IMR-90 (cell line): Measurements from ENCODE around the gene C10orf67. TPM values are rescaled to one million over a fixed set of nuclear protein-coding genes. Genes with fewer than 3 reads are reported as not detected.

ENCODE experiments used
- ATAC-seq: fragments of 200-7000 bp; cut with Tn5 transposase; 2 replicates; pipeline ENCODE4 v1.9.1; 2020; ENCODE audit warnings: low read depth, mild to moderate bottlenecking, moderate library complexity
- BruUV-seq: library from RNA; stranded (reverse); fragments of 400-500 nt; replicated peaks from 2 replicates; lab custom pipeline; 2021; lab: Mats Ljungman, UMichigan
- CTCF ChIA-PET: fragments of 300-600 bp; formaldehyde crosslinking; extraction: SDS; loops from one replicate; lab custom pipeline; 2021; ENCODE audit warnings: antibody characterized with exemption; lab: Yijun Ruan, JAX
- POLR2A ChIA-PET: fragments of 300-600 bp; sonication (Branson Sonifier 250); formaldehyde crosslinking; loops from one replicate; lab custom pipeline; 2022; ENCODE audit warnings: antibody characterized with exemption; ENCODE audit not compliant: unreplicated experiment; lab: Charles Lee
- DNase-seq: peaks from one replicate; pipeline ENCODE4 v3.0.0; 2013
- H2AFZ ChIP-seq: replicated peaks from 2 replicates; pipeline ENCODE3; 2013; ENCODE audit warnings: low read length, mild to moderate bottlenecking; ENCODE audit not compliant: poor library complexity
- H2AK5ac ChIP-seq: 2 replicates; pipeline ENCODE4 v1.6.1; 2013; ENCODE audit warnings: low read depth, low read length, inconsistent platforms
- H2AK9ac ChIP-seq: replicated peaks from 2 replicates; pipeline ENCODE3; 2013; ENCODE audit warnings: mild to moderate bottlenecking, low read depth, low read length, moderate library complexity; ENCODE audit not compliant: poor library complexity
- H2BK120ac ChIP-seq: 2 replicates; pipeline ENCODE4 v1.6.1; 2013; ENCODE audit warnings: low read depth, low read length, inconsistent platforms
- H2BK15ac ChIP-seq: 3 replicates; pipeline ENCODE4 v1.6.1; 2013; ENCODE audit warnings: low read depth, low read length, inconsistent platforms
- H2BK20ac ChIP-seq: 2 replicates; pipeline ENCODE4 v1.6.1; 2013; ENCODE audit warnings: low read depth, mild to moderate bottlenecking, inconsistent platforms, low read length, moderate library complexity
- H2BK5ac ChIP-seq: 2 replicates; pipeline ENCODE4 v1.6.1; 2013; ENCODE audit warnings: mild to moderate bottlenecking, low read depth, low read length, inconsistent platforms; ENCODE audit not compliant: poor library complexity, severe bottlenecking
- H3K14ac ChIP-seq: replicated peaks from 2 replicates; pipeline ENCODE4 v1.6.1; 2013; ENCODE audit warnings: low read depth, low read length, inconsistent platforms
- H3K18ac ChIP-seq: 2 replicates; pipeline ENCODE4 v1.6.1; 2013; ENCODE audit warnings: low read depth, low read length, control low read depth
- H3K23ac ChIP-seq: 2 replicates; pipeline ENCODE4 v1.6.1; 2013; ENCODE audit warnings: low read depth, low read length, inconsistent platforms
- H3K27ac ChIP-seq: 2 replicates; pipeline ENCODE4 v1.5.1; 2013; ENCODE audit warnings: mild to moderate bottlenecking, control low read depth, low read length; ENCODE audit not compliant: insufficient read depth
- H3K27me3 ChIP-seq: 2 replicates; pipeline ENCODE4 v1.6.1; 2013; ENCODE audit warnings: low read length; ENCODE audit not compliant: control insufficient read depth, insufficient read depth
- H3K36me3 ChIP-seq: 2 replicates; pipeline ENCODE4 v1.6.1; 2013; ENCODE audit warnings: low read length, mixed read lengths; ENCODE audit not compliant: control insufficient read depth, insufficient read depth
- H3K4ac ChIP-seq: 2 replicates; pipeline ENCODE4 v1.6.1; 2013; ENCODE audit warnings: low read depth, low read length, inconsistent platforms
- H3K4me1 ChIP-seq: 2 replicates; pipeline ENCODE4 v1.6.1; 2013; ENCODE audit warnings: low read length, mixed read lengths; ENCODE audit not compliant: control insufficient read depth, insufficient read depth
- H3K4me2 ChIP-seq: 2 replicates; pipeline ENCODE4 v1.6.1; 2013; ENCODE audit warnings: low read depth, mild to moderate bottlenecking, control low read depth, low read length, moderate library complexity
- H3K4me3 ChIP-seq: 2 replicates; pipeline ENCODE4 v1.5.1; 2013; ENCODE audit warnings: low read depth, mild to moderate bottlenecking, control low read depth, low read length, moderate library complexity; ENCODE audit not compliant: insufficient read depth
- H3K56ac ChIP-seq: 2 replicates; pipeline ENCODE4 v1.6.1; 2013; ENCODE audit warnings: low read length, inconsistent platforms; ENCODE audit not compliant: insufficient read depth; ENCODE audit errors: extremely low read depth
- H3K79me1 ChIP-seq, 2 experiments: 2 replicates each; pipeline ENCODE4 v1.6.1; 2013; ENCODE audit warnings: low read length in 2 of 2, inconsistent platforms in 1 of 2, low read depth in 1 of 2
- H3K9ac ChIP-seq: 2 replicates; pipeline ENCODE4 v1.6.1; 2013; ENCODE audit warnings: low read depth, low read length, control low read depth
- H3K9me1 ChIP-seq: 2 replicates; pipeline ENCODE4 v1.6.1; 2013; ENCODE audit warnings: low read length, inconsistent platforms; ENCODE audit not compliant: insufficient read depth
- H3K9me3 ChIP-seq: 2 replicates; pipeline ENCODE4 v1.6.1; 2013; ENCODE audit warnings: low read length; ENCODE audit not compliant: control insufficient read depth, insufficient read depth
- H4K20me1 ChIP-seq: 2 replicates; pipeline ENCODE4 v1.6.1; 2013; ENCODE audit warnings: low read length, inconsistent platforms; ENCODE audit not compliant: insufficient read depth
- H4K5ac ChIP-seq: 2 replicates; pipeline ENCODE4 v1.6.1; 2013; ENCODE audit warnings: mild to moderate bottlenecking, low read depth, low read length, control low read depth
- H4K8ac ChIP-seq, 2 experiments: 2 replicates each; pipeline ENCODE4 v1.6.1; 2013; ENCODE audit warnings: low read depth in 2 of 2, low read length in 2 of 2, control low read depth in 1 of 2, inconsistent platforms in 1 of 2
- H4K91ac ChIP-seq: 2 replicates; pipeline ENCODE4 v1.6.1; 2013; ENCODE audit warnings: low read depth, low read length, inconsistent platforms; ENCODE audit not compliant: insufficient read depth
- CHD1 ChIP-seq: IDR thresholded peaks from 2 replicates; pipeline ENCODE4 v1.6.1; 2012; ENCODE audit warnings: low read depth, low read length, improper control_type of control experiment
- POLR2A ChIP-seq: IDR thresholded peaks from 2 replicates; pipeline ENCODE4 v1.6.1; 2012; ENCODE audit warnings: mild to moderate bottlenecking, low read depth, low read length
- USF2 ChIP-seq: fragments of 150-350 bp; IDR thresholded peaks from 2 replicates; pipeline ENCODE4 v1.6.1; 2017; ENCODE audit warnings: mild to moderate bottlenecking, antibody characterized with exemption, low read length, low read depth
- WGBS, 2 experiments: methylation state at CpG; one replicate each; pipeline versions ENCODE4 v1.1.5 to v1.1.7; 2013; ENCODE audit warnings: missing lambda C conversion rate in 2 of 2; ENCODE audit not compliant: insufficient read length in 1 of 2; ENCODE audit errors: extremely low coverage in 2 of 2; 5-methylcytosine and 5-hydroxymethylcytosine counted together
- dilution Hi-C: fragments of 300-500 bp; cut with HindIII; formaldehyde crosslinking; loops from one replicate; pipeline ENCODE4 v1.14.3; 2018; ENCODE audit warnings: low sequenced_read_pairs; ENCODE audit not compliant: unreplicated experiment
- in situ Hi-C: fragments of 300-500 bp; cut with MboI; formaldehyde crosslinking; loops from 3 replicates; pipeline ENCODE4 v1.14.3; 2019; ENCODE audit warnings: low sequenced_read_pairs, inconsistent platforms, mixed read lengths
- intact Hi-C: fragments of 100-400 bp; cut with micrococcal nuclease; formaldehyde crosslinking; loops from 2 replicates; pipeline ENCODE4 v1.10.0; 2022
- polyA plus RNA-seq, 3 experiments: library from polyadenylated mRNA; depleted of rRNA; stranded (reverse); fragments of >200 nt; gene quantifications; 2 replicates each; pipeline ENCODE4 v1.2.3, GENCODE V29; 2012; ENCODE audit warnings: low replicate concordance in 1 of 3
- total RNA-seq: library from RNA; depleted of rRNA; stranded (reverse); fragments of >200 nt; gene quantifications from 2 replicates; pipeline ENCODE4 v1.2.3, GENCODE V29; 2012

C10orf67 gene
- total and polyA plus RNA-seq, 2 of the 4 experiments (the other 2 are of a cell fraction), result 0.15 to 0.18 TPM

GRCh38 chr10:23187155-23187554, 157.4 kb downstream of the C10orf67 start:
- dilution Hi-C loops (no loop called here), in situ Hi-C loops (no loop called here), intact Hi-C loops (no loop called here)
- H4K8ac ChIP-seq, result no peak overlapping the region
- H3K4me2 ChIP-seq, result no peak overlapping the region
- H2BK15ac ChIP-seq, result no peak overlapping the region
- peaks cover 18% of the 10 kb centered on the region for H3K27me3 ChIP-seq
- no peak overlapping the region for H4K5ac ChIP-seq
- H3K9me3 ChIP-seq, result no peaks in the 10 kb centered on the region
- no peak overlapping the region for H3K23ac ChIP-seq
- H3K18ac ChIP-seq, result no peak overlapping the region
- no peak overlapping the region for H2BK20ac ChIP-seq
- no peak overlapping the region for H4K91ac ChIP-seq
- H3K9me1 ChIP-seq, result no peaks in the 10 kb centered on the region
- H3K79me1 ChIP-seq, result no peaks in the 10 kb centered on the region
- H3K4ac ChIP-seq, result no peak overlapping the region
- no peak overlapping the region for H2BK120ac ChIP-seq
- no peak overlapping the region for H3K4me3 ChIP-seq
- H2BK5ac ChIP-seq, result no peak overlapping the region
- POLR2A ChIA-PET, result no interaction called here
- no peaks in the 10 kb centered on the region for H3K36me3 ChIP-seq
- H2AK9ac ChIP-seq, result no peak overlapping the region
- H3K56ac ChIP-seq, result no peak overlapping the region
- H3K14ac ChIP-seq, result no peak overlapping the region
- TF ChIP-seq POLR2A, result no peak
- TF ChIP-seq CHD1, result no peak
- no peak for TF ChIP-seq USF2
- no peak overlapping the region for H3K27ac ChIP-seq
- no TSS peak for BruUV-seq
- CTCF ChIA-PET, result no interaction called here
- H2AK5ac ChIP-seq, result no peak overlapping the region
- no peaks in the 10 kb centered on the region for H3K4me1 ChIP-seq
- WGBS, 2 experiments, result 0% methylated on average over 1 of the region's 1 CpG; no CpG with 5 or more reads in 1 of the 2 experiments
- ATAC-seq (no peak), DNase-seq (no peak)
- no peak overlapping the region for H2AFZ ChIP-seq
- H3K9ac ChIP-seq, result no peak overlapping the region
- H4K20me1 ChIP-seq, result no peaks in the 10 kb centered on the region
